ENCODE data around the gene JPT1.

- TF ChIP-seq POLR2A (IDR thresholded peaks at IDR 0.05) (no peak), POLR2AphosphoS5 (IDR thresholded peaks at IDR 0.05) (no peak)
These were observed 45.3 kb downstream of the JPT1 start for GRCh38 chr17:75109046-75109406.

All from spleen (tissue), 3 donors.